HL-60/S4 treated with retinoic acid at 250 ng/mL for 4 days and 3 days (cell line): Measurements from ENCODE around the gene KRTAP19-1.

Experiments
- in situ Hi-C: fragments of 300-500 bp; cut with MboI; formaldehyde crosslinking; loops from 2 replicates; pipeline ENCODE4 v1.7.0; 2022; ENCODE audit warnings: low sequenced_read_pairs

Gene KRTAP19-1

DNA sequence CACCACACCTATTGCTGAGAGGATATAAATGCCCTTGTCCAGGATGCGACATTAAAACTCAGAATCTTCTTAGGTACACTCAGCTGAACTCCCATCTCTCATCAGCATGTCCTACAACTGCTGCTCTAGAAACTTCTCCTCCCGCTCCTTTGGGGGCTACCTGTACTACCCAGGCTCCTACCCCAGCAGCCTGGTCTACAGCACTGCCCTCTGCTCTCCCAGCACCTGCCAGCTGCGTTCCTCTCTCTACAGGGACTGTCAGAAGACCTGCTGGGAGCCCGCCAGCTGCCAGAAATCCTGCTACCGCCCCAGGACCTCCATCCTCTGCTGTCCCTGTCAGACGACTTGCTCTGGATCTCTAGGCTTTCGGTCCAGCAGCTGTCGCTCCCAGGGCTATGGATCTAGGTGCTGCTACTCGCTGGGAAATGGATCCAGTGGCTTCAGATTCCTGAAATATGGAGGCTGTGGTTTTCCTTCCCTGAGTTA is 50.0 kb downstream of the KRTAP19-1 start, which contains the start of gene KRTAP13-4:
Gene KRTAP13-4, plus strand, starts transcription at position 51 of the 486 bp plus-strand sequence. Its CDS starts 56 bp downstream, at position 107.
- in situ Hi-C loops = no loop called here
